Epithelial cell of proximal tubule (primary cell): ENCODE data around the gene TCN2. TPM values are rescaled to one million over a fixed set of nuclear protein-coding genes. Genes with fewer than 3 reads are reported as not detected.
"Not testable (repeated sequence)": the region's sequence is repeated elsewhere in the genome, so short reads cannot be mapped to it uniquely, and the experiment has no call there.

Experiments
- DNase-seq: peaks from one replicate; pipeline ENCODE4 v3.0.0-alpha.2; 2011; ENCODE audit warnings: low read depth
- H3K4me3 ChIP-seq: 2 replicates; pipeline ENCODE4 v1.5.1; 2011; ENCODE audit warnings: low read depth, mild to moderate bottlenecking, low read length
- total RNA-seq: library from RNA; depleted of rRNA; stranded (reverse); fragments of >200 nt; gene quantifications from 2 replicates; pipeline ENCODE4 v1.2.3, GENCODE V29; 2015
- TF ChIP-seq, protein P1 (sequence below): conservative IDR thresholded peaks from 2 replicates; pipeline ENCODE4 v1.5.1; 2012; ENCODE audit warnings: low read depth, mild to moderate bottlenecking, low read length

The TCN2 gene
- total RNA-seq, 1 donor from 2014 or later = 6.9 TPM

DNA sequence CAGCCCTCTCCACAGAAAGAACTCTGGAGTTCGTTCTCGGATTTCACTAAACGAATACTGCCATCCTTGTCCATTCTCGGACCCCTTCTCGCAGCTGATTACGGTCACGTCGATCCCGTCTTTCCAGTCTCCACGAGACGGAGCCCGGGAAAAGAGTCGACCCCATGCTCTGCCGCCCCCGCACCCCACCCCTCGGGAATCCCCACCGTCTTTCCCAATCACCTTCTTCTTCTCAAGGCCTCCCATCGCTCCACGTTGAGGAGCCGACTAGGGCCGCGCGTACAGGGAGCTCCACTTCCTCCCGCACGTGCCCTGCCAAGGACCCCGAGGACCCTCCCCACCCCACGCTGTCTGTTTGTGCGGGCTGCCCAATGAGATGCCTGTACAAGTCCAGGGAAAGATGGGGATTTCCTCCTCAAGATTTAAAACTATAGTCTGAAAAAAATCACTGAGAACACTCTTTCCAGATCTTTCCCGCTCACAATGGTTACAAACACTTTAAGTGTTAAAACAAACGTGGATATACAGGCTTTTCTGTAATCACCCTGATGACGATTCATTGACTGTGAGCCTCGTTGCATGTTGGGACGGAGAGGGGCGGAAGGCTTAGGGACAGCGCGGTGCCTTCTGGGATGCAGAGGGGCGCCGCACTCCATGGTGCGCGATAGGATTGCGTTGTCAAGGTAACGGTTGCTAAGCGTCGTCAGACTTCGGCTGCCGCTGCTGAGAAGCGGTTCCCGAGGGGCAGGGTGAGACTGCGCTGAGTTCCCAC, 15.2 kb upstream of the TCN2 start, which contains the start of gene PES1:
TSS of gene PES1 (minus strand) at position 323 of the 772 bp plus-strand sequence. CDS start at position 246, 77 bp downstream.
- H3K4me3 ChIP-seq = peak within 1 kb of the TSS; percentile 86
- DNase-seq = peak; percentile 87
- TF ChIP-seq, protein P1, sequence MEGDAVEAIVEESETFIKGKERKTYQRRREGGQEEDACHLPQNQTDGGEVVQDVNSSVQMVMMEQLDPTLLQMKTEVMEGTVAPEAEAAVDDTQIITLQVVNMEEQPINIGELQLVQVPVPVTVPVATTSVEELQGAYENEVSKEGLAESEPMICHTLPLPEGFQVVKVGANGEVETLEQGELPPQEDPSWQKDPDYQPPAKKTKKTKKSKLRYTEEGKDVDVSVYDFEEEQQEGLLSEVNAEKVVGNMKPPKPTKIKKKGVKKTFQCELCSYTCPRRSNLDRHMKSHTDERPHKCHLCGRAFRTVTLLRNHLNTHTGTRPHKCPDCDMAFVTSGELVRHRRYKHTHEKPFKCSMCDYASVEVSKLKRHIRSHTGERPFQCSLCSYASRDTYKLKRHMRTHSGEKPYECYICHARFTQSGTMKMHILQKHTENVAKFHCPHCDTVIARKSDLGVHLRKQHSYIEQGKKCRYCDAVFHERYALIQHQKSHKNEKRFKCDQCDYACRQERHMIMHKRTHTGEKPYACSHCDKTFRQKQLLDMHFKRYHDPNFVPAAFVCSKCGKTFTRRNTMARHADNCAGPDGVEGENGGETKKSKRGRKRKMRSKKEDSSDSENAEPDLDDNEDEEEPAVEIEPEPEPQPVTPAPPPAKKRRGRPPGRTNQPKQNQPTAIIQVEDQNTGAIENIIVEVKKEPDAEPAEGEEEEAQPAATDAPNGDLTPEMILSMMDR = no peak

DNA sequence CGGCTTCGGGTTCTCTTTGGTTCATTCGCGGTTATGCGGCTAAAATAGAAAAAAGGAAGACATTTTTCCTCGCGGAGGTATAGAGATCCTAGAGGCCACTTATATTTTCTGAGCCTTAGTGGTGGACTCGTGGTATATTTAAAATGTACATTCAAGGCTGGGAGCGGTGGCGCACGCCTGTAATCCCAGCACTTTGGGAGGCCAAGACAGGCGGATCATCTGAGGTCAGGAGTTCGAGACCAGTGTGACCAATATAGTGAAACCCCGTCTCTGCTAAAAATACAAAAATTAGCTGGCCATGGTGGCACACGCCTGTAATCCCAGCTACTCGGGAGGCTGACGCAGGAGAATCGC, 14.6 kb upstream of the TCN2 start:
- peak overlapping the region; percentile 86 for H3K4me3 ChIP-seq
- not testable (repeated sequence) for DNase-seq

DNA sequence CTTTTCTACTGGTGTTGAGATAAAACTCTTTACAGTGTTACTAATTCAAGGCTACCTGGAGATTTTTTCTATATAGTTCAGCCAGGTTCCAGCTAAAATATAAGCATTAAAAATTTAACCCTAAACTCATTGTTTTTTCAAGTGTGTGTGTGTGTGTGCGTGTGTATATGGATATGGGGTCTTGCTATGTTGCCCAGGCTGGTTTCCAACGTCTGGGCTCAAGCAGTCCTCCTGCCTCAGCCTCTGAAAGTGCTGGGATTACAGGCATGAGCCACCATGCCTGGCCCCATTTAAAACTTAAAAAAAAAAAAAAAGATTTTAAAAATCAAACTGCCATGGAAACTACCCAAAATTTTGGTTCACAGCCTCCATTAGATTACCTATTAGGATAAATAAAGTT, 10.8 kb upstream of the TCN2 start:
- DNase-seq = no peak
- TF ChIP-seq, protein P1 = no peak
- no peak overlapping the region for H3K4me3 ChIP-seq

DNA sequence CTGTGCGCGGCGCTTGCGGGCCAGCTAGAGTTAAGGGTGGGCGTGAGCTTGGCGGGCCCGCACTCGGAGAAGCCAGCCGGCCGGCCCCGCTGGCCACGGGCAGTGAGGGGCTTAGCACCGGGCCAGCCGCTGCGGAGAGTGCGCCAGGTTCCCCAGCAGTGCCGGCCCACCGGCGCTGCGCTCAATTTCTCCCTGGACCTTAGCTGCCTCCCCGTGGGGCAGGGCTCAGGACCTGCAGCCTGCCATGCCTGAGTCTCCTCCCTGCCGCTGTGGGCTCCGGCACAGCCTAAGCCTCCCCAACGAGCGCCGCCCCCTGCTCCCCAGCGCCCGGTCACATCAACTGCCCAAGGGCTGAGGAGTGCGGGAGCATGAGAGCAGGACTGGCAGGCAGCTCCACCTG, 10.1 kb upstream of the TCN2 start:
- DNase-seq = no peak
- no peak overlapping the region for H3K4me3 ChIP-seq
- TF ChIP-seq, protein P1 = no peak

DNA sequence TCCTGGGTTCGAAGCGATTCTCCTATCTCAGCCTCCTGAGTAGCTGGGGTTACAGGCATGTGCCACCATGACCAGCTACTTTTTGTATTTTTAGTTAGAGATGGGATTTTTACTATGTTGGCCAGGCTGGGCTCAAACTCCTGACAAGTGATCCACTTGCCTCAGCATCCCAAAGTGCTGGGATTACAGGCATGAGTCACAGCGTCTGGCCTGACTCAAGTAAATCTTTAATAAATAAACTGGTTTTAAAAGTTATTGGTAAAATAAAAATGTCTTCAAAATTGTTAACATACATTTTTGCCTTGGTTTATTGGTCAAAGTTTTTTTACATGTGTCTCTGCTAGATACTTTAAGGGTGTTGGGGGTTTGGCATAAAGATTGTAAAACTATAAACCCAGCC, 8.0 kb upstream of the TCN2 start:
- H3K4me3 ChIP-seq = no peak overlapping the region
- TF ChIP-seq, protein P1 = no peak
- DNase-seq = no peak

DNA sequence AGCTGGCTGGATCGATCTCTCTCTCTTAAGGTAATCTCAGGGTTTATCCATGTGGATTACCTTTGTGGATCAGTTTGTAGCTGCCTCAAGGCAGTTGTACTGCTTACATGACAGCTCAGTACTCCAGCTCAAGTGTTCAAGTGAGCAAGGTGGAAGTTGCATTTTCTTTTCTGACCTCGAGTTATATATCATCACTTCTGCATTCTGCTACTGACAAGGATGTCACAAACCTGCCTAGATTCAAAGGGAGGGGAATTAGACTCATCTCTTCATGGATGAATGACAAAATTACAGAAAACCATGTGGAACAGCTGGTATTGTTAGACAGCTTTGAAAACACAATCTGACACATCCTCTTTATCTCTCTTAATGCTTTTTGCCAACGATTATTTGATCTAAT, 6.1 kb upstream of the TCN2 start:
- DNase-seq = no peak
- no peak overlapping the region for H3K4me3 ChIP-seq
- TF ChIP-seq, protein P1 = no peak

DNA sequence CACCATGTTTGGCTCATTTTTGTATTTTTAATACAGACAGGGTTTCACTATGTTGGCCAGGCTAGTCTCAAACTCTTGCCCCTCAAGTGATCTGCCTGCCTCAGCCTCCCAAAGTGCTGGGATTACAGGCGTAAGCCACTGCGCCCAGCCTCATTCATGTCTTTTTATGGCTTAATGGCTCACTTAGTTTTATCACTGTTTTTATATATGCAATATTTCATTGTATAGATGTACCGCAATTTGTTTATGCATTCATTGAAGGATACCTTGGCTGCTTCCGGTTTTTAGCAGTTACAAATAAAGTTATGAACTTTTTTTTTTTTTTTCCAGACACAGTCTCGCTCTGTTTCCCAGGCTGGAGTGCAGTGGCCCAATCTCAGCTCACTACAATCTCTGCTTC, 5.5 kb upstream of the TCN2 start:
- TF ChIP-seq, protein P1 = no peak
- H3K4me3 ChIP-seq = no peak overlapping the region
- DNase-seq = no peak
